B cell (primary cell): ENCODE measurements around the gene HNRNPLL. TPM values are rescaled to one million over a fixed set of nuclear protein-coding genes. Genes with fewer than 3 reads are reported as not detected.

ENCODE experiments used
- ATAC-seq: fragments of 200-7000 bp; cut with Tn5 transposase; one replicate; pipeline ENCODE4 v1.10.0; 2021; ENCODE audit warnings: low read depth, mild to moderate bottlenecking, moderate number of reproducible peaks, moderate library complexity
- CTCF ChIA-PET: fragments of 350-600 bp; sonication (Branson Sonifier 250); formaldehyde crosslinking; loops from one replicate; lab custom pipeline; 2021; ENCODE audit warnings: antibody characterized with exemption, inconsistent platforms; lab: Charles Lee
- POLR2A ChIA-PET: fragments of 350-600 bp; sonication (Branson Sonifier 250); formaldehyde crosslinking; loops from one replicate; lab custom pipeline; 2021; ENCODE audit warnings: antibody characterized with exemption; lab: Charles Lee
- DNase-seq: peaks from one replicate; pipeline ENCODE4 v3.0.0; 2013
- H2AFZ ChIP-seq: 2 replicates; pipeline ENCODE4 v1.6.1; 2012; ENCODE audit warnings: mild to moderate bottlenecking, low read depth, low read length; ENCODE audit not compliant: insufficient read depth, poor library complexity, severe bottlenecking
- H3K27ac ChIP-seq, 2 donors: 1 replicate in 1 of 2; 2 replicates in 1 of 2; pipeline ENCODE4 v1.5.1; 2012 to 2013; ENCODE audit warnings: low read length in 2 of 2, mild to moderate bottlenecking in 2 of 2, moderate library complexity in 1 of 2
- H3K27me3 ChIP-seq, 4 experiments: fragments of 200-600 bp in 1 of 4; sonication (generic) in 1 of 4; replicated peaks in 1 of 4; 1 replicate in 2 of 4; 2 replicates in 2 of 4; pipeline versions ENCODE4 v1.6.1 to v1.7.0; 2013 to 2016; ENCODE audit warnings: low read length in 3 of 4, mild to moderate bottlenecking in 2 of 4, mixed read lengths in 1 of 4, moderate library complexity in 1 of 4; ENCODE audit not compliant: insufficient read depth in 4 of 4, control insufficient read depth in 3 of 4; ENCODE audit errors: control extremely low read depth in 1 of 4
- H3K36me3 ChIP-seq, 2 experiments: replicated peaks in 1 of 2; 1 replicate in 1 of 2; 2 replicates in 1 of 2; pipeline versions ENCODE4 v1.6.1 to v1.7.1; 2013; ENCODE audit warnings: low read length in 1 of 2; ENCODE audit not compliant: insufficient read depth in 2 of 2, control insufficient read depth in 1 of 2; ENCODE audit errors: control extremely low read depth in 1 of 2, extremely low read depth in 1 of 2
- H3K4me1 ChIP-seq, 2 donors: fragments of 200-600 bp in 1 of 2; sonication (generic) in 1 of 2; 1 replicate in 1 of 2; 2 replicates in 1 of 2; pipeline versions ENCODE4 v1.5.1 to v1.6.1; 2013 to 2017; ENCODE audit warnings: low read length in 2 of 2; ENCODE audit not compliant: control insufficient read depth in 2 of 2, insufficient read depth in 2 of 2
- H3K4me2 ChIP-seq: replicated peaks from 2 replicates; pipeline ENCODE3; 2012; ENCODE audit warnings: mild to moderate bottlenecking, low read depth, low read length; ENCODE audit not compliant: poor library complexity, severe bottlenecking
- H3K4me3 ChIP-seq, 5 experiments: fragments of 200-600 bp in 1 of 5; sonication (generic) in 1 of 5; 1 replicate in 3 of 5; 2 replicates in 2 of 5; pipeline versions ENCODE4 v1.5.1 to v1.7.0; 2011 to 2016; ENCODE audit warnings: low read length in 4 of 5, mild to moderate bottlenecking in 4 of 5, low read depth in 2 of 5, control low read depth in 1 of 5, moderate library complexity in 1 of 5; ENCODE audit not compliant: insufficient read depth in 1 of 5; ENCODE audit errors: control extremely low read depth in 1 of 5, extremely low read depth in 1 of 5
- H3K79me2 ChIP-seq: fragments of 200-600 bp; sonication (generic); one replicate; pipeline ENCODE4 v1.6.0; 2016; ENCODE audit warnings: low read length; ENCODE audit not compliant: control insufficient read depth, insufficient read depth
- H3K9ac ChIP-seq: fragments of 200-600 bp; sonication (generic); 2 replicates; pipeline ENCODE4 v1.6.1; 2017; ENCODE audit warnings: mild to moderate bottlenecking, low read length, moderate library complexity
- H3K9me3 ChIP-seq, 3 donors: one replicate each; pipeline versions ENCODE4 v1.6.1 to v1.7.1; 2013; ENCODE audit warnings: low read length in 2 of 3; ENCODE audit not compliant: control insufficient read depth in 2 of 3, insufficient read depth in 1 of 3; ENCODE audit errors: control extremely low read depth in 1 of 3
- H4K20me1 ChIP-seq: 2 replicates; pipeline ENCODE4 v1.6.0; 2012; ENCODE audit warnings: mild to moderate bottlenecking, low read length; ENCODE audit not compliant: insufficient read depth, control insufficient read depth, poor library complexity, severe bottlenecking
- H3K27ac Mint-ChIP-seq: one replicate; pipeline ENCODE4 v1.8.0; 2021; ENCODE audit warnings: mixed read lengths
- H3K27me3 Mint-ChIP-seq: one replicate; pipeline ENCODE4 v1.8.0; 2021; ENCODE audit warnings: mixed read lengths
- H3K4me1 Mint-ChIP-seq: one replicate; pipeline ENCODE4 v1.8.0; 2021; ENCODE audit warnings: mixed read lengths
- H3K4me3 Mint-ChIP-seq: one replicate; pipeline ENCODE4 v1.8.0; 2021; ENCODE audit warnings: mixed read lengths
- H3K9me3 Mint-ChIP-seq: one replicate; pipeline ENCODE4 v1.8.0; 2022; ENCODE audit warnings: mixed read lengths; ENCODE audit not compliant: insufficient read depth
- EZH2 ChIP-seq: IDR thresholded peaks from 2 replicates; pipeline ENCODE4 v1.6.1; 2012; ENCODE audit warnings: borderline replicate concordance, low read depth, mild to moderate bottlenecking, moderate library complexity, low read length; ENCODE audit not compliant: insufficient read depth, poor library complexity, severe bottlenecking
- WGBS: methylation state at CpG from one replicate; pipeline ENCODE4 v1.1.5; 2013; ENCODE audit warnings: missing lambda C conversion rate; ENCODE audit not compliant: insufficient coverage; 5-methylcytosine and 5-hydroxymethylcytosine counted together
- intact Hi-C: fragments of 100-400 bp; cut with micrococcal nuclease; formaldehyde crosslinking; loops from one replicate; pipeline ENCODE4 v1.10.0; 2022
- polyA plus RNA-seq: library from polyadenylated mRNA; depleted of rRNA; stranded (reverse); fragments of >200 nt; gene quantifications from 2 replicates; pipeline ENCODE4 v1.2.3, GENCODE V29; 2012
- total RNA-seq, 2 donors: library from RNA; stranded (reverse); fragments of 120-200 nt in 1 of 2; gene quantifications; 1 replicate in 1 of 2; 2 replicates in 1 of 2; pipeline versions ENCODE4 v1.2.3 to v1.2.4, GENCODE V29; 2013 to 2022
- TF ChIP-seq, protein P1 (sequence below): fragments of 200-600 bp; IDR thresholded peaks from one replicate; pipeline ENCODE4 v1.8.0; 2022; ENCODE audit warnings: antibody characterized with exemption, mild to moderate bottlenecking

Gene HNRNPLL
- total and polyA plus RNA-seq, 2 donors (not counting 1 experiment from before 2014, with no cell fraction given): 2.1 to 6.7 TPM

DNA sequence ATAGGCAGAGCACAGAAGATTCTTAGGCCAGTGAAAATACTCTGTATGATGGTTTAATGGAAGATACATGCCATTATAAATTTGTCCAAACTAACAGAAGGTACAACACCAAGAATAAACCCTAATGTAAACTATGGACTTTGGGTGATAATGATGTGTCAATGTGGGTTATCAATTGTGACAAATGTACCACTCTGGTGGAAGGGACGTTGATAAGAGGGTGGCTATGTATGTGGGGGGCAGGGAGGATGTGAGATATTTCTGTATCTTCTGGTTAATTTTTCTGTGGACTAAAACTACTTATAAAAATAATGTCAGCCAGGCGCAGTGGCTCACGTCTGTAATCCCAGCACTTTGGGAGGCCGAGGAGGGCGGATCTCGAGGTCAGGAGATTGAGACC is 86.2 kb downstream of the HNRNPLL start:
- peaks cover 0 to 4% (median 0%) of the 10 kb centered on the region in 3 donors for H3K9me3 ChIP-seq

DNA sequence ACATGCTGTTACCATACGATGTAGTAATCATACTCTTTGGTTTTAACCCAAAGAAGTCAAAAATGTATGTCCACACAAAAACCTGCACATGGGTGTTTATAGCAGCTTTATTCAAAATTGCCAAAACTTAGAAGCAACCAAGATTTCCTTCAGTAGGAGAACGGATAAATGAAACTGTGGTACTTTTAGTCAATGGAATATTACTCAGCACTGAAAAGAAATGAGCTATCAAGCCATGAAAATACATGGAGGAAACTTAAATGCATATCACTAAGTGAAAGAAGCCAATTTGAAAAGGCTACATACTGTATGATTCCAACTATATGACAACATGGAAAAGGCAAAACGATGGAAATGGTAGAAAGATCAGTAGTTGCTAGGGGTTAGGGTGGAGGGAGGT is 86.6 kb downstream of the HNRNPLL start:
- WGBS: 100% methylated on average over 1 of the region's 3 CpGs
- no peaks in the 10 kb centered on the region for H3K4me1 Mint-ChIP-seq
- Histone ChIP-seq H2AFZ (no peak overlapping the region), H3K27me3 (peaks cover 0 to 5% (median 0%) of the 10 kb centered on the region in 4 experiments), H3K36me3 (no peaks in the 10 kb centered on the region), H3K27ac (no peak overlapping the region), H3K9me3 (peaks cover 0 to 4% (median 0%) of the 10 kb centered on the region in 3 donors), H3K4me2 (no peak overlapping the region), H3K4me3 (no peak overlapping the region), H3K4me1 (no peaks in the 10 kb centered on the region), H3K79me2 (no peaks in the 10 kb centered on the region), H4K20me1 (no peaks in the 10 kb centered on the region), H3K9ac (no peak overlapping the region)
- ATAC-seq: no peak
- H3K27me3 Mint-ChIP-seq: peaks cover 13% of the 10 kb centered on the region
- H3K4me3 Mint-ChIP-seq: no peak overlapping the region
- no peak overlapping the region for H3K27ac Mint-ChIP-seq
- H3K9me3 Mint-ChIP-seq: no peaks in the 10 kb centered on the region
- intact Hi-C loops: no loop called here
- CTCF ChIA-PET: no interaction called here
- POLR2A ChIA-PET: no interaction called here
- DNase-seq: no peak
- no peak for TF ChIP-seq EZH2
- TF ChIP-seq, protein P1, sequence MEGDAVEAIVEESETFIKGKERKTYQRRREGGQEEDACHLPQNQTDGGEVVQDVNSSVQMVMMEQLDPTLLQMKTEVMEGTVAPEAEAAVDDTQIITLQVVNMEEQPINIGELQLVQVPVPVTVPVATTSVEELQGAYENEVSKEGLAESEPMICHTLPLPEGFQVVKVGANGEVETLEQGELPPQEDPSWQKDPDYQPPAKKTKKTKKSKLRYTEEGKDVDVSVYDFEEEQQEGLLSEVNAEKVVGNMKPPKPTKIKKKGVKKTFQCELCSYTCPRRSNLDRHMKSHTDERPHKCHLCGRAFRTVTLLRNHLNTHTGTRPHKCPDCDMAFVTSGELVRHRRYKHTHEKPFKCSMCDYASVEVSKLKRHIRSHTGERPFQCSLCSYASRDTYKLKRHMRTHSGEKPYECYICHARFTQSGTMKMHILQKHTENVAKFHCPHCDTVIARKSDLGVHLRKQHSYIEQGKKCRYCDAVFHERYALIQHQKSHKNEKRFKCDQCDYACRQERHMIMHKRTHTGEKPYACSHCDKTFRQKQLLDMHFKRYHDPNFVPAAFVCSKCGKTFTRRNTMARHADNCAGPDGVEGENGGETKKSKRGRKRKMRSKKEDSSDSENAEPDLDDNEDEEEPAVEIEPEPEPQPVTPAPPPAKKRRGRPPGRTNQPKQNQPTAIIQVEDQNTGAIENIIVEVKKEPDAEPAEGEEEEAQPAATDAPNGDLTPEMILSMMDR: no peak

More for the DNA sequence above, 86.2 kb downstream of the HNRNPLL start:
- no peak overlapping the region for H3K9ac ChIP-seq
- H3K27ac ChIP-seq: no peak overlapping the region
- H3K4me1 ChIP-seq: no peaks in the 10 kb centered on the region
- H3K4me1 Mint-ChIP-seq: no peaks in the 10 kb centered on the region
- no CpG with 5 or more reads among the region's 6 CpGs for WGBS
- no peak overlapping the region for H3K4me3 ChIP-seq
- ATAC-seq (no peak), DNase-seq (no peak)
- H2AFZ ChIP-seq: no peak overlapping the region
- no peak overlapping the region for H3K4me3 Mint-ChIP-seq
- no peak overlapping the region for H3K27ac Mint-ChIP-seq
- no peaks in the 10 kb centered on the region for H4K20me1 ChIP-seq
- H3K27me3 ChIP-seq: peaks cover 0 to 5% (median 0%) of the 10 kb centered on the region in 4 experiments
- no peaks in the 10 kb centered on the region for H3K9me3 Mint-ChIP-seq
- TF ChIP-seq, protein P1: no peak
- no peak for TF ChIP-seq EZH2
- POLR2A ChIA-PET: no interaction called here
- no peaks in the 10 kb centered on the region for H3K36me3 ChIP-seq
- H3K79me2 ChIP-seq: no peaks in the 10 kb centered on the region
- CTCF ChIA-PET: no interaction called here
- no peak overlapping the region for H3K4me2 ChIP-seq
- intact Hi-C loops: no loop called here
- H3K27me3 Mint-ChIP-seq: peaks cover 13% of the 10 kb centered on the region
